ENCODE data around the gene CCDC71. TPM values are rescaled to one million over a fixed set of nuclear protein-coding genes. Genes with fewer than 3 reads are reported as not detected.

The CCDC71 gene
- total RNA-seq, 1 donor from 2014 or later: 22.1 TPM

DNA sequence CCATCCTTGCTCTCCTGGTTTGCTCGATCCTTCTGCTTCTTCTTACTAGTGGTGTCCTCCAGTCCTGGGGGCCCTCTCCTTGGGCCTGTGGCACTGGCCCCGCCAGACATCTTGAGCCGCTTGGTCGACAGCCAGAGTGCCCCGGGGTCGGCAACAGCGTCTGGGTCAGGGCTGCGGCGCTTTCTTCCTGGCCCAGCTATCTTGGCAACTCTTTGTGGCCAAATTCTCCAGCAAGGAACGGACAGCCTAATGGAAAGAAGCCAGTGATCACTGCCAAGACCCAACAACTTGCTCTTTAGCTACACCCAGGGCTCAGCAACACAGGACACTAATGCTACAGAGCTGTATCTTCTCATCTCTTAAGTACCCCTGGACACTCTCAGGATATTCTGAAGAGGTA lies 47.1 kb downstream of the CCDC71 start:
- TF ChIP-seq, protein P1, sequence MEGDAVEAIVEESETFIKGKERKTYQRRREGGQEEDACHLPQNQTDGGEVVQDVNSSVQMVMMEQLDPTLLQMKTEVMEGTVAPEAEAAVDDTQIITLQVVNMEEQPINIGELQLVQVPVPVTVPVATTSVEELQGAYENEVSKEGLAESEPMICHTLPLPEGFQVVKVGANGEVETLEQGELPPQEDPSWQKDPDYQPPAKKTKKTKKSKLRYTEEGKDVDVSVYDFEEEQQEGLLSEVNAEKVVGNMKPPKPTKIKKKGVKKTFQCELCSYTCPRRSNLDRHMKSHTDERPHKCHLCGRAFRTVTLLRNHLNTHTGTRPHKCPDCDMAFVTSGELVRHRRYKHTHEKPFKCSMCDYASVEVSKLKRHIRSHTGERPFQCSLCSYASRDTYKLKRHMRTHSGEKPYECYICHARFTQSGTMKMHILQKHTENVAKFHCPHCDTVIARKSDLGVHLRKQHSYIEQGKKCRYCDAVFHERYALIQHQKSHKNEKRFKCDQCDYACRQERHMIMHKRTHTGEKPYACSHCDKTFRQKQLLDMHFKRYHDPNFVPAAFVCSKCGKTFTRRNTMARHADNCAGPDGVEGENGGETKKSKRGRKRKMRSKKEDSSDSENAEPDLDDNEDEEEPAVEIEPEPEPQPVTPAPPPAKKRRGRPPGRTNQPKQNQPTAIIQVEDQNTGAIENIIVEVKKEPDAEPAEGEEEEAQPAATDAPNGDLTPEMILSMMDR (IDR thresholded peaks at IDR 0.05; ENCODE audit: partially characterized antibody, unreplicated experiment): no peak
- peaks cover 4% of the 10 kb centered on the region for H3K9me3 Mint-ChIP-seq (ENCODE audit: unreplicated experiment)
- no peak for DNase-seq
- peaks cover 13% of the 10 kb centered on the region for H3K27me3 Mint-ChIP-seq (ENCODE audit: unreplicated experiment)
- H3K36me3 Mint-ChIP-seq (ENCODE audit: unreplicated experiment): no peaks in the 10 kb centered on the region
- H3K4me3 Mint-ChIP-seq (ENCODE audit: unreplicated experiment): peak overlapping the region; percentile 93
- H3K4me1 Mint-ChIP-seq (ENCODE audit: low read depth, unreplicated experiment): no peaks in the 10 kb centered on the region
- H3K27ac Mint-ChIP-seq (ENCODE audit: unreplicated experiment): no peak overlapping the region

Other genes starting within 250 kb of the CCDC71 start
- gene ARIH2, start 247.5 kb downstream of the CCDC71 start, total RNA-seq (ENCODE audit: unreplicated experiment): 74.6 TPM
- gene P4HTM, start 176.1 kb downstream of the CCDC71 start, total RNA-seq (ENCODE audit: unreplicated experiment): 18.4 TPM
- 236 TPM for gene WDR6, start 158.9 kb downstream of the CCDC71 start, total RNA-seq (ENCODE audit: unreplicated experiment)
- 26.3 TPM for gene DALRD3, start 147.8 kb downstream of the CCDC71 start, total RNA-seq (ENCODE audit: unreplicated experiment)
- 50.6 TPM for gene NDUFAF3, start 144.2 kb downstream of the CCDC71 start, total RNA-seq (ENCODE audit: unreplicated experiment)
- 100 TPM for gene IMPDH2, start 136.9 kb downstream of the CCDC71 start, total RNA-seq (ENCODE audit: unreplicated experiment)
- 135 TPM for gene QRICH1, start 72.3 kb downstream of the CCDC71 start, total RNA-seq (ENCODE audit: unreplicated experiment)
- gene QARS1, start 61.6 kb downstream of the CCDC71 start, total RNA-seq (ENCODE audit: unreplicated experiment): 266 TPM
- 83.1 TPM for gene USP19, start 45.5 kb downstream of the CCDC71 start, total RNA-seq (ENCODE audit: unreplicated experiment)
- gene LAMB2, start 33.3 kb downstream of the CCDC71 start, total RNA-seq (ENCODE audit: unreplicated experiment): 16.6 TPM
- 36.3 TPM for gene KLHDC8B, start 5.3 kb upstream of the CCDC71 start, total RNA-seq (ENCODE audit: unreplicated experiment)
- 7.5 TPM for gene C3orf62, start 110.9 kb upstream of the CCDC71 start, total RNA-seq (ENCODE audit: unreplicated experiment)
- gene USP4, start 173.7 kb upstream of the CCDC71 start, total RNA-seq (ENCODE audit: unreplicated experiment): 70.0 TPM
- gene GPX1, start 192.0 kb upstream of the CCDC71 start, total RNA-seq (ENCODE audit: unreplicated experiment): 239 TPM
- 262 TPM for gene RHOA, start 245.6 kb upstream of the CCDC71 start, total RNA-seq (ENCODE audit: unreplicated experiment)
- 27.7 TPM for gene TCTA, start 246.1 kb upstream of the CCDC71 start, total RNA-seq (ENCODE audit: unreplicated experiment)

All from glutamatergic neuron (in vitro differentiated cells).